ENCODE results near the gene BRAT1.
A peak's percentile ranks its signal among the peaks of the same experiment; 100 is the strongest.

Gene BRAT1

DNA sequence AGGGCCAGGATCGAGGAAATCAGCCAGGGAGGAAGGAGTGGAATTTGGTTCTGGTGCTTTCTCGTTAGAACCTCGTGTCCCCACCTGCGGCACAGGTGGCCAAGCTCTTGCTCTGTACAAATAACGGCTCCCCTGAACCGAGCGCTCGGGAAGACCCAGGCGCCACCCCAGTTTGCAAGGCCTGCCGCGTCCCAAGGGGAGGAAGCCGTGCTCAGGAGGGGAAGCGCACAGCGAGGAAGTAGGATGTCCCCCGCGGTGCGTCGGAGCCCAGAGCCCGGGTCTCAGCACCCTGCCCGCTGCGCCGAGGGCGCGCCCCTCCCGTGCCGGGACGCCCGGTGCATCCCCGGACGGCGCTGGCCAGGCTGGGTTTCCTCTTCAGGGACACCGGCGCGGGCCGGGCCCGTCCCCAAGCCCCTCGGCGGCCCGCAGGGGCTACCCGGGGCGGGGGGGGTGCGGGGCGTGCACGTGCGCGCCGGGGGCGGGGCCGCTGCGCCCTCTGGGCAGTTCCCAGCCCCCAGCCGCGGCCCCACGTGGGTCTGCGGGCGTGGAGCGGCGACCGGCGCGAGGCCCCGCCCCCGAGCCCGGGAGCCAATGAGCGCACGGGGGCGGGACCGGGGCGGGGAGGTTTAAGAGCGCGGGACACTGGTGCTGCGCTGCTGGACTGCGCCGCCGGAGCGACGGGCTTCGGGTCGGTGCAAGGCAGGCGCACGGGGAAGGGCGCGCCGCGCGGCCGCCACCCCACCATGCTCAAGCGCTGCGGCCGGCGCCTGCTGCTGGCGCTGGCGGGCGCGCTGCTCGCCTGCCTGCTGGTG, 36.0 kb downstream of the BRAT1 start, which contains the start of gene LFNG:
Gene LFNG, plus strand, starts transcription at position 656 of the 812 bp plus-strand sequence. Its CDS starts 88 bp downstream, at position 744.
- peak within 1 kb of the TSS; percentile 55 for H3K27ac ChIP-seq (ENCODE audit: low read depth, low read length)
- no peak within 1 kb of the TSS for H3K9ac ChIP-seq (ENCODE audit: low read depth, low read length)
- H3K4me1 ChIP-seq (ENCODE audit: control insufficient read depth, insufficient read depth, low read length) = peaks cover 53% of the 10 kb centered on the region
- H3K27me3 ChIP-seq (ENCODE audit: control insufficient read depth, insufficient read depth, low read length) = peaks cover 38% of the 10 kb centered on the region
- H3K4me3 ChIP-seq (ENCODE audit: low read depth, low read length) = peak within 1 kb of the TSS; percentile 69
- H3K9me3 ChIP-seq (ENCODE audit: control insufficient read depth, insufficient read depth, low read length) = no peaks in the 10 kb centered on the region
- no peaks in the 10 kb centered on the region for H3K36me3 ChIP-seq (ENCODE audit: control insufficient read depth, insufficient read depth, low read length)

DNA sequence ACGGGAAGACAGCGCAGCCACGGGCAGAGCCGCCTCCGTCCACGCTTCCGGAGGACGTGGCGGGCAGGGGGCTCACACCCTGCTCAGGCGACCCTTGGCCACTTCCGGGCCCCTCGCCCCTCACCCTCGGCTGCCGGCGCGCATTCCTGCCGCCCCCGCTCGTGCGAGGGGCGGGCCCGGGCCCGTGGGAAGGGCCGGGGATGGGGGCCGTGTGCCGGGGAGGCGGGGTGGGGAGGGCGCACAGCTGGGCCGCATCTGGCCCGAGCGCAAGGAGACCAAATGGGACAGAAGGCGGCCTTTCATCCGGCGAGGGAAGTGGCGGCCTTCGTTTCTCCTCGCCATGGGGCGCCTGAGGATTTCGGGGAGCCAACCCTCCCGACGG, 36.6 kb downstream of the BRAT1 start:
- peaks cover 47% of the 10 kb centered on the region for H3K4me1 ChIP-seq (ENCODE audit: control insufficient read depth, insufficient read depth, low read length)
- H3K36me3 ChIP-seq (ENCODE audit: control insufficient read depth, insufficient read depth, low read length) = no peaks in the 10 kb centered on the region
- no peaks in the 10 kb centered on the region for H3K9me3 ChIP-seq (ENCODE audit: control insufficient read depth, insufficient read depth, low read length)
- H3K27me3 ChIP-seq (ENCODE audit: control insufficient read depth, insufficient read depth, low read length) = peaks cover 38% of the 10 kb centered on the region
- peak overlapping the region; percentile 69 for H3K4me3 ChIP-seq (ENCODE audit: low read depth, low read length)
- H3K27ac ChIP-seq (ENCODE audit: low read depth, low read length) = peak overlapping the region; percentile 55
- no peak overlapping the region for H3K9ac ChIP-seq (ENCODE audit: low read depth, low read length)

DNA sequence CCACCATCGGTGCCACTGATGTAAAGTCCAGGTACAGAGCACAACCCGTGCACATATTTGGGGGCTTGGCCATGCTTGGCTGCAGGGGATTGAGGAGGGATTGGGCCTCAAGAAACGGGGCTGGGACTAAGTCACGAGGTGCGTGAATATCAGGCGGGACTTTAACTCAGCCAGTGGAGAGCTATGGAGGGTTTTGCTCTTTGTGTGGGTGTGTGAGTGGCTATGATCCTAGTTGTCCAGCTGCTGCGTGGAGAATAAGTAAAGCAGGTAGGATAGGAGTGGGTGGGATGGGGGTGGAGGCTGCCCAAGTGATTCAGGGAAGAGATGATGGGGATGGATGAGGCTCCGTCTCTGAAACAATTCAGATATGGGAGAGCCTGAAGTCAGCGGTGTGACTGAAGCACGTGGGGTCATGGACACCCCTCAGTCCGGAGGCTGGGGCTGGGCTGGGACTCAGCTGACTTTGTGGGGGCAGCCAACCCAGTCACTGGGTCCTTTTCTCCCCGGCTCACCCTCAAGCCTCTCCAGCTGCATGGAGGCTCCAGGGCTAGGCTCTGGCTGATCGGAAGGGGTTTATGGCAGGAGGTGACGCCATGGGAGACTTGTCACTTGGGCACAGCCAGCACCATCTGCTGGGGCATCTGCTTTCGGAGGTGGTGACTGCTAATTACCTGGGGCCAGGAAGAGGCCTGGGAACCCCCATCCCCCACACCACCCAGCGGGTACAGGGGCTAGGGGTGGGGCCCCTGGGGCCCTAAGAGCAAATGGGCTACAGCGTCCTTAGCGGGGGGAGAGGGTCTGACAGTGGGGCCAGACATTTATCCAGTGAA, 37.4 kb downstream of the BRAT1 start:
- H3K9me3 ChIP-seq (ENCODE audit: control insufficient read depth, insufficient read depth, low read length) = no peaks in the 10 kb centered on the region
- peak overlapping the region; percentile 55 for H3K27ac ChIP-seq (ENCODE audit: low read depth, low read length)
- peaks cover 38% of the 10 kb centered on the region for H3K4me1 ChIP-seq (ENCODE audit: control insufficient read depth, insufficient read depth, low read length)
- H3K4me3 ChIP-seq (ENCODE audit: low read depth, low read length) = peak overlapping the region; percentile 69
- no peaks in the 10 kb centered on the region for H3K36me3 ChIP-seq (ENCODE audit: control insufficient read depth, insufficient read depth, low read length)
- peaks cover 38% of the 10 kb centered on the region for H3K27me3 ChIP-seq (ENCODE audit: control insufficient read depth, insufficient read depth, low read length)
- H3K9ac ChIP-seq (ENCODE audit: low read depth, low read length) = no peak overlapping the region

DNA sequence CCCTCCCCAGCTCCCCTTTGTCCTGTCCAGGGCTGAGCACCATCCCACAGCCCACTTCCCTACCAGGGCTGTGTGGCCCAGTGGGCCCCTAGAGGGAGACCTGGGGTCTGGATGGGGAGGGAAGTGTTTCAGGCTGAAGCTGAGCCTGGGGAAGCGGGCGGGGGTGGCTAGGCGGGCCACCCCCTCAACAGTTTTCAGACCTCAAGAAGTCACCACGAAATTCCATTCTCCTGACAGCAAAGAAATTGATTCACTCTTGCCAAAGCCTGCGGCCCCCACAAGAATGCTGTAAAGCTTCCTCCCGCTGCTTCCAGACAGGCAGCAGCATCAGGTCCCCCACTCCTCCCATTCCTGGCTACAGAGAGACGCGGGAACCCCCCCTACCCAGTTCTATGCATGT, 38.3 kb downstream of the BRAT1 start:
- H3K27me3 ChIP-seq (ENCODE audit: control insufficient read depth, insufficient read depth, low read length) = peaks cover 37% of the 10 kb centered on the region
- peak overlapping the region; percentile 62 for H3K27ac ChIP-seq (ENCODE audit: low read depth, low read length)
- no peak overlapping the region for H3K4me3 ChIP-seq (ENCODE audit: low read depth, low read length)
- H3K9ac ChIP-seq (ENCODE audit: low read depth, low read length) = no peak overlapping the region
- H3K36me3 ChIP-seq (ENCODE audit: control insufficient read depth, insufficient read depth, low read length) = no peaks in the 10 kb centered on the region
- H3K4me1 ChIP-seq (ENCODE audit: control insufficient read depth, insufficient read depth, low read length) = peaks cover 31% of the 10 kb centered on the region
- no peaks in the 10 kb centered on the region for H3K9me3 ChIP-seq (ENCODE audit: control insufficient read depth, insufficient read depth, low read length)

DNA sequence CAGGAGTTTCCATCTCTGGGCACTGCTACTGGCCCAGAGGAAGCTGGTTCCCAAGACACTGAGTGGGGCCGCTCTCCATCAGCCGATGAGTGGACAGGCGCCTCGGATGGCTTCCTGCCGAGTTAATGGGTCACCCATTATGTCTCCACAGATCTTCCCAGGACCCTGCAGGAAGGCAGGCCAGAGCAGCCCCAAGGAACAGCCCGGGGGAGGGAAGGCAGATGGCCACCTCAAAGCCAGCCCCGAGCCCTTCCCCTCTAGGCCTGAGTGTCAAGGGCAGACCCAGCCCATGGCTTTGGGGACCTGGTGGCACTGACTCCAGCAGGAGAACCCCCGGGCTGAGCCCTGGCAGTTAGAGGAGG, 39.1 kb downstream of the BRAT1 start:
- Histone ChIP-seq H3K27me3 (ENCODE audit: control insufficient read depth, insufficient read depth, low read length) (peaks cover 31% of the 10 kb centered on the region), H3K9ac (ENCODE audit: low read depth, low read length) (no peak overlapping the region), H3K36me3 (ENCODE audit: control insufficient read depth, insufficient read depth, low read length) (no peaks in the 10 kb centered on the region), H3K4me1 (ENCODE audit: control insufficient read depth, insufficient read depth, low read length) (peaks cover 26% of the 10 kb centered on the region), H3K27ac (ENCODE audit: low read depth, low read length) (no peak overlapping the region), H3K9me3 (ENCODE audit: control insufficient read depth, insufficient read depth, low read length) (no peaks in the 10 kb centered on the region), H3K4me3 (ENCODE audit: low read depth, low read length) (no peak overlapping the region)

DNA sequence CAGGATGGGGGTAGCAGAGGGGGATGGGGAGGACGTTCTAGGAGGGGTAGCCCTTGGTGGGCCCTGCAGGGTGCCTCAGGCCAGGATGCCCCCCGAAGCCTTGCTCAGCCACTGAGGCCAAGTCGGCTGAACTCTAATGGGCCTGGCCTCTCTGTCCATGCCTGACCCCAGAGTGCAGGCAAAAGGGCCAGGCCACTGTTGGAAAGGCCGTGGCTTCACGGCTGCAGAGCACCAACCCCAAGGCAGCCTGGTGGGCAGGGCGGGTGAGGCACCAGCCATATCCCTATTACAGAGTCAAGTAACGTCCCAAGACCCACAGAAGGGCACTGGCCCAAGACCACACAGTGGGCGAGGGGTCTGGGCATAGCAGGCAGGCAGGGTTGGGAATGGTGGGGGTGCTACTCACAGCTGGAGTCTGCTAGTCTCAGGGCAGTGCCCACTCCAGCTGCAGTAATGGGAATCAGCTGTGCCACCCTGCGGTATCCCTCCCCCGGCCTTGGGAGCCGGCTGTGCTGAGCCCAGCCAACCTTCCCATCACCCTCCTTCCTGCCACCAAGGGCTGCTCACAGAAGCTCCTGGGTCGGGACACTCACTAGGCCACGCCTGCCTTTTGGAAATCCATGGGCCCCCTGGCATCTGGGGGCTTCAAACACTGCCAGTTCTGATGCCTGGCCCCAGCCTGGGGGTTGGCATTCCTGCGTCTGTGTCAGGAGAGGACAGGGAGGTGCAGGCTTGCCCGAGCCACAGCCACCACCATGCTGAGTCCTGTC, 39.7 kb downstream of the BRAT1 start:
- peaks cover 24% of the 10 kb centered on the region for H3K4me1 ChIP-seq (ENCODE audit: control insufficient read depth, insufficient read depth, low read length)
- peaks cover 29% of the 10 kb centered on the region for H3K27me3 ChIP-seq (ENCODE audit: control insufficient read depth, insufficient read depth, low read length)
- no peaks in the 10 kb centered on the region for H3K9me3 ChIP-seq (ENCODE audit: control insufficient read depth, insufficient read depth, low read length)
- no peaks in the 10 kb centered on the region for H3K36me3 ChIP-seq (ENCODE audit: control insufficient read depth, insufficient read depth, low read length)
- H3K27ac ChIP-seq (ENCODE audit: low read depth, low read length) = no peak overlapping the region
- no peak overlapping the region for H3K9ac ChIP-seq (ENCODE audit: low read depth, low read length)
- H3K4me3 ChIP-seq (ENCODE audit: low read depth, low read length) = no peak overlapping the region

DNA sequence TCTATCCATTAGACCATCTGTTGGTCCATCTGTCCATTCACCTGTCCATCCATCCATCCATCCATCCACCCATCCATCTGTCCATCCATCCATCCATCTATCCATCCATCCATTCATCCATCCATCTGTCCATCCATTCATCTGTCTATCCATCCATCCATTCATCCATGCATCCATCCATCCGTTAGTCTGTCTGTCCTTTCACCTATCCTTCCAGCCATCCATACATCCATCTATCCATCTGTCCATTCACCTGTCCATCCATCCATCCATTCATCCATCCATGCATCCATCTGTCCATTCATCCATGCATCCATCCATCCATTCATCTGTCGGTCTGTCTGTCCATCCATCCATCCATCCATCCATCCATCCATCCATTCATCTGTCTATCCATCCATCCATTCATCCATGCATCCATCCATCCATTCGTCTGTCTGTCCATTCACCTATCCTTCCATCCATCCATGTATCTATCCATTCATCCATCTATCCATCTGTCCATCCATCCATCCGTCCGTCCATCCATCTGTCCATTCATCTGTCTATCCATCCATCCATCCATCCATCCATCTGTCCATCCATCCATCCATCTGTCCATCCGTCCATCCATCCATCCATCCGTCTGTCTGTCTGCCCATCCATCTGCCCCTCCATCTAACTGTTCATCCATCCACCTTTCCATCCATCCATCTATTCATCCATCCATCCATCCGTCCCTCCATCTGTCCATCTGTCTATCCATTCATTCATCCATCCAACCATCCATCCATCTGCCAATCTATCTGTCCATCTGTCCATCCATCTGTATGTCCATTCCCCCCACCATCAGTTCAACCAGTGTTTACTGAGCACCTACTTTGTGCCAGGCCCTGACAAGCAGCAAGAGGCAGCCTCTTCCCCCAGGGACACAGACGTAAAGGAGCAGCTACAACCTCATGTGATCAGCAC, 40.6 kb downstream of the BRAT1 start:
- Histone ChIP-seq H3K4me1 (ENCODE audit: control insufficient read depth, insufficient read depth, low read length) (peaks cover 21% of the 10 kb centered on the region), H3K27ac (ENCODE audit: low read depth, low read length) (no peak overlapping the region), H3K9ac (ENCODE audit: low read depth, low read length) (no peak overlapping the region)

DNA sequence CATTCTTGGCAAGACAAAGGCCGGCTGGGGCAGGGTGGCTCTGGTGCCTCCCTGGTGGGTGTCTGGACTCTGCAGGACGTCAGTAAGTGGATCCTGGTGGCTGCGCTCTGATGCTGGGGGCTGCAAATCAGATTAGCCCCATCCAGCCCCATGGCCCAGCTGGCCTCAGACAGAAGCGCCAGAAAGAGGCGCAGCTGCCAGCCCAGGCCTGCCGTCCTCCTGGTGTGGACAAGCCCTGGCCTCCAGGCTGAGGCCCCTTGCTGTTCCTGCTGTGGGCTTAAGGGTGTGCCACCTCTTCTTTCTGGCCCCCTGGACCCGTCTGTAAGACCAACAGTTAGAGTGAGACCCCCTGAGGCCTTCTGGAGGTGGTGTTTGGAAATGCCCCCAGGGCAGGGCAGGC, 41.6 kb downstream of the BRAT1 start:
- Histone ChIP-seq H3K9me3 (ENCODE audit: control insufficient read depth, insufficient read depth, low read length) (no peaks in the 10 kb centered on the region), H3K27ac (ENCODE audit: low read depth, low read length) (no peak overlapping the region), H3K27me3 (ENCODE audit: control insufficient read depth, insufficient read depth, low read length) (peaks cover 20% of the 10 kb centered on the region), H3K4me3 (ENCODE audit: low read depth, low read length) (no peak overlapping the region), H3K4me1 (ENCODE audit: control insufficient read depth, insufficient read depth, low read length) (peaks cover 21% of the 10 kb centered on the region), H3K36me3 (ENCODE audit: control insufficient read depth, insufficient read depth, low read length) (no peaks in the 10 kb centered on the region), H3K9ac (ENCODE audit: low read depth, low read length) (no peak overlapping the region)

More for the DNA sequence above, 40.6 kb downstream of the BRAT1 start:
- H3K4me3 ChIP-seq (ENCODE audit: low read depth, low read length) = no peak overlapping the region
- no peaks in the 10 kb centered on the region for H3K36me3 ChIP-seq (ENCODE audit: control insufficient read depth, insufficient read depth, low read length)
- peaks cover 24% of the 10 kb centered on the region for H3K27me3 ChIP-seq (ENCODE audit: control insufficient read depth, insufficient read depth, low read length)
- H3K9me3 ChIP-seq (ENCODE audit: control insufficient read depth, insufficient read depth, low read length) = no peaks in the 10 kb centered on the region

DNA sequence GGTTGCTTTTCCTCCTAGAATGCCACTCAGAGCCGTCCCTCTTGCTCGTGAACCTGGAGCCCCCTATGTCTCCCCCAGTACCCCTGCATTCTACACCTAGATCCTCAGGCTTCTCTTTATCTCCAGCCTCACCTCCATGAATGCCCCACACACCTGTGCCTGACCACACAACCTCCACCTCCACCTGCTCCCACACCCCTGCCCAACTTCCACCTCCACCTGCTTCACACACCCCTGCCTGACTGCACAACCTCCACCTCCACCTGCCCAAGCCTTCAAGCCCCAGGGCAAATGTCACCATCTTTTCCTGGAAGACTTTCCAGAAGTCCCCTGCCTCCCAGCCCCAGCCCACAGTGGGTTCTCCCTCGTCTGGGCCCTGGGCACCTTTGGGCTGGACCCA, 42.6 kb downstream of the BRAT1 start:
- Histone ChIP-seq H3K4me3 (ENCODE audit: low read depth, low read length) (no peak overlapping the region), H3K27me3 (ENCODE audit: control insufficient read depth, insufficient read depth, low read length) (peaks cover 10% of the 10 kb centered on the region), H3K9ac (ENCODE audit: low read depth, low read length) (no peak overlapping the region), H3K27ac (ENCODE audit: low read depth, low read length) (no peak overlapping the region), H3K9me3 (ENCODE audit: control insufficient read depth, insufficient read depth, low read length) (no peaks in the 10 kb centered on the region), H3K4me1 (ENCODE audit: control insufficient read depth, insufficient read depth, low read length) (peaks cover 12% of the 10 kb centered on the region), H3K36me3 (ENCODE audit: control insufficient read depth, insufficient read depth, low read length) (no peaks in the 10 kb centered on the region)

DNA sequence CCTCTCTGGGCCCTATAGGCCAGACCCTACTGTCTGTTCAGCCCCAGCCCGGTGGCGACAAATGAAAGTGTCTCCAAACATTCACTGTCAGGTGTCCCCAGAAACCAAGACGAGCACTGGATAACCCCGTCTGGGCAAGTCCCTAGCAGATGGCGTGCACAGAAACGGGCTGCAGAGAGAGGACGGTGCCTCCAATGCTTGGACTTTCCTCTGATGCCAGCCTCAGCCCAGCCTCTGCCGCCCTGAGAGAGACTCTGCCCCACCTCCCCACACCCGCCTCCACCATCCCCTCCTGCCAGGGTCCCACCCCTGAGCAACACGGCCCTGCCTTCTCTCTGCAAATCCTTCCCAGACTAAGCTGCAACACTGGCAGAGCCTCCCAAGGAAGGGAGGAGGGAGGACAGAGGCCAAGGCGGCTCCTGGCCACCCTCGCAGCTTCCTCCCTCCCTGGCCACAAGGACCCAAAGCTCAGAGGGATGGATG, 43.1 kb downstream of the BRAT1 start:
- H3K27ac ChIP-seq (ENCODE audit: low read depth, low read length) = no peak overlapping the region
- H3K4me1 ChIP-seq (ENCODE audit: control insufficient read depth, insufficient read depth, low read length) = peaks cover 7% of the 10 kb centered on the region
- no peaks in the 10 kb centered on the region for H3K9me3 ChIP-seq (ENCODE audit: control insufficient read depth, insufficient read depth, low read length)
- no peak overlapping the region for H3K9ac ChIP-seq (ENCODE audit: low read depth, low read length)
- H3K4me3 ChIP-seq (ENCODE audit: low read depth, low read length) = no peak overlapping the region
- peaks cover 5% of the 10 kb centered on the region; the same call in 1 of the 2 replicates for H3K27me3 ChIP-seq (ENCODE audit: control insufficient read depth, insufficient read depth, low read length)
- H3K36me3 ChIP-seq (ENCODE audit: control insufficient read depth, insufficient read depth, low read length) = no peaks in the 10 kb centered on the region
